Cardiac septum (tissue), 1 donor: ENCODE data around the gene LSM12. TPM values are rescaled to one million over a fixed set of nuclear protein-coding genes. Genes with fewer than 3 reads are reported as not detected.
A peak's percentile ranks its signal among the peaks of the same experiment; 100 is the strongest.
"Not testable (repeated sequence)": the region's sequence is repeated elsewhere in the genome, so short reads cannot be mapped to it uniquely, and the experiment has no call there.

Experiments
- DNase-seq: peaks from one replicate; pipeline ENCODE4 v3.0.0-alpha.2; 2020; ENCODE audit warnings: low spot score
- intact Hi-C: fragments of 100-400 bp; cut with DNase I; formaldehyde crosslinking; loops from one replicate; pipeline ENCODE4 v1.14.0; 2022
- total RNA-seq: library from RNA; stranded (reverse); fragmentation: NEBNext Ultra II Directional; extraction: Animal tissue kit (Norgen Biotek cat#: 25700); gene quantifications from one replicate; pipeline ENCODE4 v1.2.1, GENCODE V29; 2021
- donor health status: DM: no; HTN: no; CAD: no.

The LSM12 gene
- total RNA-seq, 1 donor from 2014 or later = 39.2 TPM

- intact Hi-C loops = no loop called here
- no peak for DNase-seq
These were observed 65.0 kb downstream of the LSM12 start for GRCh38 chr17:44001461-44001920.

DNA sequence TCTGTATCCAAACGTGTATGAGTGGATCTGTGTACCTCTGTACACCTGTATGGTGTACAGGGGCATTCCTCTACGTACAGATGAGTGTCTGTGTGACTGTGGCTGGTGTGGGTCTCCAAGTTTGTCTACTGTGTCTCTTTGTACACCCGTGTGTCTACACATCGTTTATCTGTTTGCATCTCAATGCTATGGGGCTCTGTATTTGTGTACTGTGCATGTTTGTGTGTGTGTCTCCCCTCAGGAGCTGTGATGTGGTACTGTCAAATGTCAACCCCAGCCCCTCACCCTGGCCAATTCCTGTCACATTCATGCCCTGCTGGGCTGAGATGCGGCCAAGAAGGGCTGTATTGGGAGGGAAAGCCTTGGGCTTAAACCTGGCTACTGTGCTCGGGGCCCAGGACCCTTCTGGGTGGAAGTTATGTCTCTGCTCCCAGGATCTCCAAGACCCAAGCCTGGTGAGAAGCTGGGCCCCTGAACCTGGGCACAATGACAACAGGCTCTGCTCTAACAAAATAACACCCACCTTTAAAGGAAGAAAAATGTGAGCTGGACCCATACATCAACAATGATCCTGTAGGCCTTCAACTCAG lies 65.5 kb downstream of the LSM12 start:
- intact Hi-C loops = no loop called here
- no peak for DNase-seq

GRCh38 chr17:44000141-44000860 lies 66.2 kb downstream of the LSM12 start:
- DNase-seq = no peak
- intact Hi-C loops = no loop called here

GRCh38 chr17:43999024-43999423 lies 67.4 kb downstream of the LSM12 start:
- intact Hi-C loops = loop anchor here (10.0 kb wide), 1 partner anchor 124 kb away; no protein-coding TSS in a partner anchor
- DNase-seq = no peak

DNA sequence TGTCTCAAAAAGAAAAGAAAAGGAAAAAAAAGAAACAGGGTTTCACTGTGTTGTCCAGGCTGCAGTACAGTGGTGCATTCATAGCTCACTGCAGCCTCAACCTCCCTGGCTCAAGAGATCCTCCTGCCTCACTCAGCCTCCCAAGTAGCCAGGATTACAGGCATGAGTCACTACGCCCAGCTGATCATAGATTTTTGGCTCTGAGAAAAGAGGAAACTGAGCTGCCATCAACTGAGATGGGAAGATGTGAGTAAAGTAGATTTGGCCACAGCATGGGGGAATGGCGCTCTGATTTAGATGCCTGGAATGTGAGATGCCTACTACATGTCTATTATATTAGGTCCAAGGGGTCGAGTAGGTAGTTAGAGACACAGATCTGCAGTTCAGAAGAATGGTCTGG lies 67.9 kb downstream of the LSM12 start:
- no peak for DNase-seq
- intact Hi-C loops = loop anchor here (10.0 kb wide), 1 partner anchor 124 kb away; no protein-coding TSS in a partner anchor

GRCh38 chr17:43997180-43997579 lies 69.3 kb downstream of the LSM12 start:
- intact Hi-C loops = loop anchor here (10.0 kb wide), 1 partner anchor 122 kb away; no protein-coding TSS in a partner anchor
- not testable (repeated sequence) for DNase-seq

DNA sequence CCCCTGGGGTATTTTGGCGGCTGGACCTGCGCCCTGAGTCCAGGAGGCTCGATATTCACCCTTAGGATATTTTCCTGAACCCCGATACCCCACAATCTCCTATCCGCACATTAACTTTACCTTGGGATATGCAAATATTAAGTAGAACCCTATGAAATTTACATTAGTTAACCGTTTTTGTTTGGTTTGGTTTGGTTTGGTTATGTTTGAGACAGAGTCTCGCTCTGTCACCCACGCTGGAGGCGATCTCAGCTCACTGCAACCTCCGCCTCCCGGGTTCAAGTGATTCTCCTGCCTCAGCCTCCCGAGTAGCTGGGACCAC lies 71.4 kb downstream of the LSM12 start:
- no peak for DNase-seq
- intact Hi-C loops = loop anchor here (2.0 to 10.0 kb wide), 2 partner anchors 52 to 120 kb away; partner anchors contain the start of gene PPY

GRCh38 chr17:43994272-43995149 lies 72.0 kb downstream of the LSM12 start:
- peak; percentile 84 for DNase-seq
- intact Hi-C loops = loop anchor here (2.0 to 10.0 kb wide), 2 partner anchors 52 to 120 kb away; partner anchors contain the start of gene PPY

DNA sequence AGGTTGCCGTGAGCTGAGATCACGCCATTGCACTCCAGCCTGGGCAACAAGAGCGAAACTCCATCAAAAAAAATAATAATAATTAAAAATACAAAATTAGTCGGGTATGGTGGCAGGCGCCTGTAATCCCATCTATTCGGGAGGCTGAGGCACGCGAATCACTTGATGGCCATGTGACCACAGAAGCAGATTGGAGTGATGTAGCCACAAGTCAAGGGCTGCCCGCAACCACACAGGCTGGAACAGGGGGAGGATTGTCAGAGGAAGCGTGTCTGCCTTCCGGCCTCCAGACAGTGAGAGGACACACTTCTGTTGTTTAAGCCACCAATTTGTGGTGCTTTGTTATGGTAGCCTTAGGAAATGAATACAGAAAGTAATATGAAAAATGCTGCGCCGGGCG lies 73.8 kb downstream of the LSM12 start:
- intact Hi-C loops = loop anchor here (10.0 kb wide), 1 partner anchor 118 kb away; no protein-coding TSS in a partner anchor

DNA sequence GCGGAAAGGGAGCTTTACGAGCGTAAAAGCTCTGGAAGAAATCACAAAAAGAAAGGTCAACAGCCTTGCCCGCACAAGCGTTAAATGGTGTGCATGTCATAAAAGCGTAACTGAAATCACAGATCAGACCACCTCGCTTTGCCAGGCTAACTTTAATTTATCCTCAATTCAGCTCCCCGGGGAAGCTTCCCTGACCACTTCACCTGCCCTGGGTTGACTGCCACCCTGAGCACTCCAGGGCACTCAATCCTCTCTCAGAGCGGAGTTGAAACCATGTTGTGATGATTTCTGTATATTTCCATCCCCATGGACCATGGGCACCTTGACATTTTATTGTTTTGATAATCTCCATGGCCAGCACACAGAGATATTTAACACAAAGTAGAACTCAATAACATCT lies 78.2 kb downstream of the LSM12 start:
- DNase-seq = no peak
- intact Hi-C loops = no loop called here

More for the DNA sequence above, 73.8 kb downstream of the LSM12 start:
- DNase-seq = no peak

- DNase-seq = no peak
- intact Hi-C loops = no loop called here
These were observed 79.1 kb downstream of the LSM12 start for GRCh38 chr17:43987131-43988021.

GRCh38 chr17:43986225-43986981 lies 80.1 kb downstream of the LSM12 start:
- intact Hi-C loops = no loop called here

GRCh38 chr17:43984521-43984920 lies 82.0 kb downstream of the LSM12 start:
- intact Hi-C loops = no loop called here
- DNase-seq = no peak

More at GRCh38 chr17:43986225-43986981, 80.1 kb downstream of the LSM12 start:
- DNase-seq = no peak

Other genes starting within 250 kb of the LSM12 start
- gene MPP3, start 233.5 kb downstream of the LSM12 start, total RNA-seq = 20.0 TPM
- gene CD300LG, start 219.5 kb downstream of the LSM12 start, total RNA-seq = 13.7 TPM
- 13.8 TPM for gene MPP2, start 159.1 kb downstream of the LSM12 start, total RNA-seq
- gene PPY, start 124.2 kb downstream of the LSM12 start, total RNA-seq = not detected
- gene PYY, start 112.7 kb downstream of the LSM12 start, total RNA-seq = not detected
- gene NAGS, start 62.0 kb downstream of the LSM12 start, total RNA-seq = 0.51 TPM
- gene TMEM101, start 51.7 kb downstream of the LSM12 start, total RNA-seq = 12.4 TPM
- gene G6PC3, start 4.1 kb upstream of the LSM12 start, total RNA-seq = 33.6 TPM
- gene HDAC5, start 57.0 kb upstream of the LSM12 start, total RNA-seq = 75.5 TPM
- 0.65 TPM for gene HROB, start 75.3 kb upstream of the LSM12 start, total RNA-seq
- gene ASB16, start 104.0 kb upstream of the LSM12 start, total RNA-seq = 8.9 TPM
- gene TMUB2, start 120.3 kb upstream of the LSM12 start, total RNA-seq = 20.5 TPM
- gene ATXN7L3, start 133.2 kb upstream of the LSM12 start, total RNA-seq = 37.8 TPM
- gene UBTF, start 153.0 kb upstream of the LSM12 start, total RNA-seq = 53.1 TPM
- 4.0 TPM for gene SLC4A1, start 201.5 kb upstream of the LSM12 start, total RNA-seq
- gene RUNDC3A, start 241.9 kb upstream of the LSM12 start, total RNA-seq = 0.97 TPM